ENCODE data around the gene CRADD. TPM values are rescaled to one million over a fixed set of nuclear protein-coding genes. Genes with fewer than 3 reads are reported as not detected.
A peak's percentile ranks its signal among the peaks of the same experiment; 100 is the strongest.

The CRADD gene
- total RNA-seq, 1 experiment from 2014 or later = 7.6 TPM

DNA sequence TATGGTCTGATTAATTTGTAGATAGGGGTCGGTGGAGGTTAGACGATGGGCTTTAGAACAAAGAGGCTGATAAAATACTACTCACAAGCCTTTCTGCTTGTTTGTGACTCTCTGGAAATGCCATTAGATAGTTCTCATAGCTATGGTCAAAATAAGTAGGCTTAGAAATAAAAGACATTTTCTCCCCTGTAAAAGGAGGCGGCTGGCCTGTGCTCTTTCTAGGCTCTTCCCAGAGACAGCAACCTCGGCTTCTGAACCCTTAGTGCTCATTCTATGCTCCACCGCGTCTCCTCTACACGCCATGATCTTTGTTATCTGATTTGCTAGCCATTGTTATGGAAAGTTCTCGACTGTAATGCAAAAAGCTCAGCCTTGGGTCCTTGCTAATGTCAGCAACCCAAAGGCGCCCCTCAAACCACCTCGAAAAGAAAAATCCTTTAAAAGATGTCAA, 64.5 kb downstream of the CRADD start:
- Histone ChIP-seq H4K20me1 (ENCODE audit: control insufficient read depth, insufficient read depth, insufficient read length) (no peaks in the 10 kb centered on the region), H3K18ac (ENCODE audit: insufficient read length, low read depth, low read length) (peak overlapping the region; percentile 82), H3K79me1 (ENCODE audit: insufficient read depth, low read depth, low read length, poor library complexity, severe bottlenecking) (no peaks in the 10 kb centered on the region), H3T11ph (ENCODE audit: low read length) (peak overlapping the region; percentile 77), H3K23ac (ENCODE audit: insufficient read length, low read depth, low read length) (no peak overlapping the region), H4K5ac (ENCODE audit: insufficient read length, low read depth, low read length) (no peak overlapping the region), H3K23me2 (ENCODE audit: insufficient read length, low read depth, low read length, poor library complexity, severe bottlenecking) (peaks cover 7% of the 10 kb centered on the region), H4K8ac (replicated peaks; ENCODE audit: insufficient read length, low read depth, low read length) (no peak overlapping the region), H3K27me3 (ENCODE audit: insufficient read depth, low read length) (no peaks in the 10 kb centered on the region), H2BK12ac (ENCODE audit: insufficient read length, low read depth, low read length) (no peak overlapping the region), H3K79me2 (ENCODE audit: insufficient read depth, low read length) (no peaks in the 10 kb centered on the region), H2BK15ac (ENCODE audit: low read depth, low read length) (no peak overlapping the region), H2AK5ac (ENCODE audit: insufficient read length, low read length) (no peak overlapping the region), H2BK5ac (ENCODE audit: insufficient read length, low read length) (no peak overlapping the region), H3K27ac (ENCODE audit: insufficient read length, low read depth, low read length) (peak overlapping the region; percentile 75), H3K9me3 (ENCODE audit: control insufficient read depth, low read depth, low read length) (no peaks in the 10 kb centered on the region), H4K91ac (ENCODE audit: insufficient read length, low read depth, low read length) (no peak overlapping the region), H3K4me1 (ENCODE audit: insufficient read depth, low read length) (no peaks in the 10 kb centered on the region), H3K9ac (ENCODE audit: extremely low read depth, insufficient read length, low read length) (peak overlapping the region; percentile 54), H2BK120ac (ENCODE audit: low read depth, low read length, poor library complexity, severe bottlenecking) (no peak overlapping the region), H3K4ac (ENCODE audit: low read depth, low read length) (no peak overlapping the region), H3K4me2 (ENCODE audit: insufficient read depth, insufficient read length, low read length) (peak overlapping the region; percentile 73), H3K56ac (ENCODE audit: insufficient read length, low read depth, low read length) (no peak overlapping the region), H2AFZ (ENCODE audit: low read length) (no peak overlapping the region), H2BK20ac (ENCODE audit: low read depth, low read length, poor library complexity, severe bottlenecking) (peak overlapping the region; percentile 76), H3K14ac (ENCODE audit: insufficient read depth, low read length) (peak overlapping the region; percentile 56; the same call in 1 of the 2 replicates)
- TF ChIP-seq, protein P1, sequence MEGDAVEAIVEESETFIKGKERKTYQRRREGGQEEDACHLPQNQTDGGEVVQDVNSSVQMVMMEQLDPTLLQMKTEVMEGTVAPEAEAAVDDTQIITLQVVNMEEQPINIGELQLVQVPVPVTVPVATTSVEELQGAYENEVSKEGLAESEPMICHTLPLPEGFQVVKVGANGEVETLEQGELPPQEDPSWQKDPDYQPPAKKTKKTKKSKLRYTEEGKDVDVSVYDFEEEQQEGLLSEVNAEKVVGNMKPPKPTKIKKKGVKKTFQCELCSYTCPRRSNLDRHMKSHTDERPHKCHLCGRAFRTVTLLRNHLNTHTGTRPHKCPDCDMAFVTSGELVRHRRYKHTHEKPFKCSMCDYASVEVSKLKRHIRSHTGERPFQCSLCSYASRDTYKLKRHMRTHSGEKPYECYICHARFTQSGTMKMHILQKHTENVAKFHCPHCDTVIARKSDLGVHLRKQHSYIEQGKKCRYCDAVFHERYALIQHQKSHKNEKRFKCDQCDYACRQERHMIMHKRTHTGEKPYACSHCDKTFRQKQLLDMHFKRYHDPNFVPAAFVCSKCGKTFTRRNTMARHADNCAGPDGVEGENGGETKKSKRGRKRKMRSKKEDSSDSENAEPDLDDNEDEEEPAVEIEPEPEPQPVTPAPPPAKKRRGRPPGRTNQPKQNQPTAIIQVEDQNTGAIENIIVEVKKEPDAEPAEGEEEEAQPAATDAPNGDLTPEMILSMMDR (conservative IDR thresholded peaks at IDR 0.05) = no peak
- DNase-seq = peak; percentile 88
- Mint-ChIP-seq H3K27me3 (ENCODE audit: low read depth) (no peaks in the 10 kb centered on the region; the same call in 1 of the 2 replicates), H3K4me1 (peaks cover 59 to 61% of the 10 kb centered on the region in 2 experiments), H3K27ac (peak overlapping the region; percentile 96 to 99 (median 98)), H3K36me3 (ENCODE audit: insufficient read depth in 1 of 3, low read depth in 3 of 3) (no peaks in the 10 kb centered on the region), H3K9me3 (no peaks in the 10 kb centered on the region), H3K4me3 (peak overlapping the region; percentile 52 to 74)
- no CpG with 5 or more reads among the region's 10 CpGs for WGBS (ENCODE audit: extremely low coverage, insufficient read length, low lambda C conversion rate)

Measured in H9 (cell line).